Neural cell (in vitro differentiated cells): ENCODE data around the gene PRSS27.

Experiments used
- EP300 ChIP-seq: fragments of 450-650 bp; conservative IDR thresholded peaks from 2 replicates; pipeline ENCODE4 v1.6.1; 2014; ENCODE audit warnings: antibody characterized with exemption, mild to moderate bottlenecking, moderate library complexity; ENCODE audit not compliant: poor library complexity, severe bottlenecking
- EZH2 ChIP-seq: fragments of 200-600, 300-800 bp; shearing (Covaris generic), sonication (generic); IDR thresholded peaks from 2 replicates; pipeline ENCODE4 v1.6.1; 2014; ENCODE audit warnings: antibody characterized with exemption, low read length, borderline replicate concordance, mild to moderate bottlenecking; ENCODE audit not compliant: insufficient read depth, poor library complexity, severe bottlenecking
- RAD21 ChIP-seq: fragments of 450-650 bp; conservative IDR thresholded peaks from 2 replicates; pipeline ENCODE4 v1.6.1; 2014; ENCODE audit warnings: antibody characterized with exemption, mild to moderate bottlenecking, moderate library complexity
- SMC3 ChIP-seq: fragments of 450-650 bp; conservative IDR thresholded peaks from 2 replicates; pipeline ENCODE4 v1.6.1; 2014; ENCODE audit warnings: antibody characterized with exemption, mild to moderate bottlenecking, moderate library complexity; ENCODE audit not compliant: poor library complexity
- TAF1 ChIP-seq: IDR thresholded peaks from 2 replicates; pipeline ENCODE4 v1.6.1; 2012; ENCODE audit warnings: low read depth
- TF ChIP-seq, protein P1 (sequence below): fragments of 450-650 bp; IDR thresholded peaks from 2 replicates; pipeline ENCODE4 v1.5.1; 2014; ENCODE audit warnings: antibody characterized with exemption, mild to moderate bottlenecking, moderate library complexity; ENCODE audit not compliant: poor library complexity, severe bottlenecking
- TF ChIP-seq, protein P2 (sequence below): IDR thresholded peaks from 2 replicates; pipeline ENCODE4 v1.6.1; 2012; ENCODE audit warnings: borderline replicate concordance

DNA sequence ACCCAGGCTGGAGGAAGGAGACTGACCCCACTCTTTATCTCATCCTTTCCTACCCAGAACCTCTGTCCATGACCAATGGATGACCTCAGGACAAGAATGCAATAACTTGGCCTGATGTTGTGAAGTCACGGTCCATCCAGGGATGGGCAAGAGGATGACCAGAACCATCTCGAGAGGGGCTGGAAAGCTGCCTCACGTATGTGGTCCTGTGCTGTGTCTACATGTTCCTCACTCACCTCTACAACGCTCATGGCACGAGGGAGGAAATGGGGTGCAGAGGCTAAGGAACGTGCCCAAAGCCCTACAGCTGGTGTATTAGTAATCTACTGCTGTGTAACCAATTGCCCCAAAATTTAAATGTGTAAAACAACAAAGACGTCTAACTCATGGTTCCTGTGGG lies 45.0 kb downstream of the PRSS27 start:
- TF ChIP-seq, protein P1, sequence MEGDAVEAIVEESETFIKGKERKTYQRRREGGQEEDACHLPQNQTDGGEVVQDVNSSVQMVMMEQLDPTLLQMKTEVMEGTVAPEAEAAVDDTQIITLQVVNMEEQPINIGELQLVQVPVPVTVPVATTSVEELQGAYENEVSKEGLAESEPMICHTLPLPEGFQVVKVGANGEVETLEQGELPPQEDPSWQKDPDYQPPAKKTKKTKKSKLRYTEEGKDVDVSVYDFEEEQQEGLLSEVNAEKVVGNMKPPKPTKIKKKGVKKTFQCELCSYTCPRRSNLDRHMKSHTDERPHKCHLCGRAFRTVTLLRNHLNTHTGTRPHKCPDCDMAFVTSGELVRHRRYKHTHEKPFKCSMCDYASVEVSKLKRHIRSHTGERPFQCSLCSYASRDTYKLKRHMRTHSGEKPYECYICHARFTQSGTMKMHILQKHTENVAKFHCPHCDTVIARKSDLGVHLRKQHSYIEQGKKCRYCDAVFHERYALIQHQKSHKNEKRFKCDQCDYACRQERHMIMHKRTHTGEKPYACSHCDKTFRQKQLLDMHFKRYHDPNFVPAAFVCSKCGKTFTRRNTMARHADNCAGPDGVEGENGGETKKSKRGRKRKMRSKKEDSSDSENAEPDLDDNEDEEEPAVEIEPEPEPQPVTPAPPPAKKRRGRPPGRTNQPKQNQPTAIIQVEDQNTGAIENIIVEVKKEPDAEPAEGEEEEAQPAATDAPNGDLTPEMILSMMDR, result no peak
- TF ChIP-seq SMC3 (no peak), EP300 (no peak), TAF1 (no peak), EZH2 (no peak), RAD21 (no peak)
- TF ChIP-seq, protein P2, sequence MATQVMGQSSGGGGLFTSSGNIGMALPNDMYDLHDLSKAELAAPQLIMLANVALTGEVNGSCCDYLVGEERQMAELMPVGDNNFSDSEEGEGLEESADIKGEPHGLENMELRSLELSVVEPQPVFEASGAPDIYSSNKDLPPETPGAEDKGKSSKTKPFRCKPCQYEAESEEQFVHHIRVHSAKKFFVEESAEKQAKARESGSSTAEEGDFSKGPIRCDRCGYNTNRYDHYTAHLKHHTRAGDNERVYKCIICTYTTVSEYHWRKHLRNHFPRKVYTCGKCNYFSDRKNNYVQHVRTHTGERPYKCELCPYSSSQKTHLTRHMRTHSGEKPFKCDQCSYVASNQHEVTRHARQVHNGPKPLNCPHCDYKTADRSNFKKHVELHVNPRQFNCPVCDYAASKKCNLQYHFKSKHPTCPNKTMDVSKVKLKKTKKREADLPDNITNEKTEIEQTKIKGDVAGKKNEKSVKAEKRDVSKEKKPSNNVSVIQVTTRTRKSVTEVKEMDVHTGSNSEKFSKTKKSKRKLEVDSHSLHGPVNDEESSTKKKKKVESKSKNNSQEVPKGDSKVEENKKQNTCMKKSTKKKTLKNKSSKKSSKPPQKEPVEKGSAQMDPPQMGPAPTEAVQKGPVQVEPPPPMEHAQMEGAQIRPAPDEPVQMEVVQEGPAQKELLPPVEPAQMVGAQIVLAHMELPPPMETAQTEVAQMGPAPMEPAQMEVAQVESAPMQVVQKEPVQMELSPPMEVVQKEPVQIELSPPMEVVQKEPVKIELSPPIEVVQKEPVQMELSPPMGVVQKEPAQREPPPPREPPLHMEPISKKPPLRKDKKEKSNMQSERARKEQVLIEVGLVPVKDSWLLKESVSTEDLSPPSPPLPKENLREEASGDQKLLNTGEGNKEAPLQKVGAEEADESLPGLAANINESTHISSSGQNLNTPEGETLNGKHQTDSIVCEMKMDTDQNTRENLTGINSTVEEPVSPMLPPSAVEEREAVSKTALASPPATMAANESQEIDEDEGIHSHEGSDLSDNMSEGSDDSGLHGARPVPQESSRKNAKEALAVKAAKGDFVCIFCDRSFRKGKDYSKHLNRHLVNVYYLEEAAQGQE, result no peak
